ENCODE results near the gene RIPOR3. TPM values are rescaled to one million over a fixed set of nuclear protein-coding genes. Genes with fewer than 3 reads are reported as not detected.

RIPOR3 gene
- total and polyA plus RNA-seq, 9 of the 15 experiments (the other 6 are each of a cell fraction or from before 2014, with no cell fraction given) = 3.3 to 62.7 (median 21.4) TPM

GRCh38 chr20:50735813-50736212 lies 44.5 kb upstream of the RIPOR3 start (continued):
- TF ChIP-seq CTBP1 (IDR thresholded peaks at IDR 0.05; ENCODE audit: borderline replicate concordance) = peak; percentile 55; the same call in 1 of the 2 replicates
- TF ChIP-seq MCM7 (IDR thresholded peaks at IDR 0.05) = no peak
- TF ChIP-seq MIER1 (IDR thresholded peaks at IDR 0.05; ENCODE audit: low read depth) = no peak
- TF ChIP-seq CBFA2T3 (IDR thresholded peaks at IDR 0.05) = peak; percentile 47
- TF ChIP-seq ZNF316 (IDR thresholded peaks at IDR 0.05) = peak; percentile 31; the same call in 1 of the 2 replicates
- TF ChIP-seq ZNF75A (CRISPR knock-in tag; IDR thresholded peaks at IDR 0.05) = no peak
- TF ChIP-seq ATF7 (IDR thresholded peaks at IDR 0.05) = 0 out of 2 replicates have a peak, but pooled peaks have one; percentile 20
- TF ChIP-seq CHD1 (IDR thresholded peaks at IDR 0.05; ENCODE audit: low read length) = no peak
- TF ChIP-seq RBM34 (IDR thresholded peaks at IDR 0.05; ENCODE audit: borderline replicate concordance, insufficient read depth, low read length) = no peak
- 0 out of 2 replicates have a peak, but pooled peaks have one; percentile 8 for TF ChIP-seq NCOR1 (IDR thresholded peaks at IDR 0.05)
- 0 out of 4 replicates have a peak, but pooled peaks of 1 of the 2 experiments have one; percentile 18 for TF ChIP-seq MNT (conservative IDR thresholded peaks at IDR 0.05)

Data from K562 (cell line).